ENCODE measurements around the gene QPRT. TPM values are rescaled to one million over a fixed set of nuclear protein-coding genes. Genes with fewer than 3 reads are reported as not detected.

Gene QPRT
- total and polyA plus RNA-seq, 2 of the 13 experiments (the other 11 are each of a cell fraction or from before 2014, with no cell fraction given): 130 to 218 TPM

- TF ChIP-seq ZNF326 (CRISPR knock-in tag; IDR thresholded peaks at IDR 0.05; ENCODE audit: borderline replicate concordance) (no peak), PRMT3 (CRISPR knock-in tag; IDR thresholded peaks at IDR 0.05; ENCODE audit: borderline replicate concordance, low read depth) (no peak), AGO2 (optimal IDR thresholded peaks at IDR 0.05; ENCODE audit: low read depth, low read length) (no peak), ZHX2 (IDR thresholded peaks at IDR 0.05; ENCODE audit: low read depth) (no peak; the same call in 1 of the 2 replicates), ZHX2 (CRISPR knock-in tag; IDR thresholded peaks at IDR 0.05; ENCODE audit: borderline replicate concordance) (no peak), ZIK1 (CRISPR knock-in tag; IDR thresholded peaks at IDR 0.05; ENCODE audit: borderline replicate concordance, low read depth) (no peak), ZNF784 (CRISPR knock-in tag; IDR thresholded peaks at IDR 0.05; ENCODE audit: borderline replicate concordance) (no peak), KMT2A (CRISPR knock-in tag; IDR thresholded peaks at IDR 0.05) (peak; percentile 31; the same call in 1 of the 2 replicates), SALL2 (CRISPR knock-in tag; IDR thresholded peaks at IDR 0.05) (no peak), FOSL2 (CRISPR knock-in tag; IDR thresholded peaks at IDR 0.05) (no peak), ZNF605 (CRISPR knock-in tag; IDR thresholded peaks at IDR 0.05) (no peak; the same call in 1 of the 2 replicates), HNF1A (IDR thresholded peaks at IDR 0.05; ENCODE audit: low read depth) (no peak), HNF1A (CRISPR knock-in tag; IDR thresholded peaks at IDR 0.05; ENCODE audit: borderline replicate concordance) (no peak), MBD4 (IDR thresholded peaks at IDR 0.05; ENCODE audit: borderline replicate concordance, low read length) (no peak), ZNF234 (CRISPR knock-in tag; conservative IDR thresholded peaks at IDR 0.05) (no peak), ATF1 (CRISPR knock-in tag; IDR thresholded peaks at IDR 0.05) (peak; percentile 54; the same call in 1 of the 2 replicates), MED1 (CRISPR knock-in tag; IDR thresholded peaks at IDR 0.05) (no peak; the same call in 1 of the 2 replicates)
- TF ChIP-seq, protein P1, sequence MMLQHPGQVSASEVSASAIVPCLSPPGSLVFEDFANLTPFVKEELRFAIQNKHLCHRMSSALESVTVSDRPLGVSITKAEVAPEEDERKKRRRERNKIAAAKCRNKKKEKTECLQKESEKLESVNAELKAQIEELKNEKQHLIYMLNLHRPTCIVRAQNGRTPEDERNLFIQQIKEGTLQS (CRISPR knock-in tag; IDR thresholded peaks at IDR 0.05): no peak
- TF ChIP-seq, protein P2, sequence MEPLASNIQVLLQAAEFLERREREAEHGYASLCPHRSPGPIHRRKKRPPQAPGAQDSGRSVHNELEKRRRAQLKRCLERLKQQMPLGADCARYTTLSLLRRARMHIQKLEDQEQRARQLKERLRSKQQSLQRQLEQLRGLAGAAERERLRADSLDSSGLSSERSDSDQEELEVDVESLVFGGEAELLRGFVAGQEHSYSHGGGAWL (CRISPR knock-in tag; IDR thresholded peaks at IDR 0.05): 0 out of 2 replicates have a peak, but pooled peaks have one; percentile 25
Observed at GRCh38 chr16:29645694-29646187, 33.2 kb upstream of the QPRT start (continued).
